Caco-2 (cell line): ENCODE measurements around the gene TM9SF4. TPM values are rescaled to one million over a fixed set of nuclear protein-coding genes. Genes with fewer than 3 reads are reported as not detected.
"Not testable (repeated sequence)": the region's sequence is repeated elsewhere in the genome, so short reads cannot be mapped to it uniquely, and the experiment has no call there.

Experiments used
- BruUV-seq: library from RNA; stranded (reverse); fragments of 400-500 nt; replicated peaks from 2 replicates; lab custom pipeline; 2021; lab: Mats Ljungman, UMichigan
- CTCF ChIA-PET: fragments of 300-600 bp; sonication (Branson Sonifier 250); formaldehyde crosslinking; loops from one replicate; lab custom pipeline; 2022; ENCODE audit warnings: antibody characterized with exemption; lab: Charles Lee
- POLR2A ChIA-PET: fragments of 300-600 bp; sonication (Branson Sonifier 250); formaldehyde crosslinking; loops from one replicate; lab custom pipeline; 2022; ENCODE audit warnings: antibody characterized with exemption; lab: Charles Lee
- DNase-seq, 2 experiments: peaks; one replicate each; pipeline versions ENCODE4 v3.0.0 to v3.0.0-alpha.2; 2020 to 2022
- H3K27me3 ChIP-seq: replicated peaks from 2 replicates; pipeline ENCODE4 v1.6.0; 2011; ENCODE audit warnings: low read length; ENCODE audit not compliant: control insufficient read depth, insufficient read depth
- H3K36me3 ChIP-seq: 2 replicates; pipeline ENCODE4 v1.5.1; 2011; ENCODE audit warnings: low read length; ENCODE audit not compliant: control insufficient read depth, insufficient read depth
- H3K4me1 ChIP-seq: fragments of 250-450 bp; sonication (Bioruptor Pico); 2 replicates; pipeline ENCODE4 v1.5.1; 2020; ENCODE audit warnings: mild to moderate bottlenecking
- H3K4me3 ChIP-seq: 2 replicates; pipeline ENCODE4 v1.5.1; 2011; ENCODE audit warnings: low read depth, mild to moderate bottlenecking, control low read depth, low read length
- H3K9me3 ChIP-seq: fragments of 250-450 bp; sonication (Bioruptor Pico); 2 replicates; pipeline ENCODE4 v1.5.1; 2020; ENCODE audit warnings: mild to moderate bottlenecking, moderate library complexity
- H3K27ac Mint-ChIP-seq: one replicate; pipeline ENCODE4 v1.8.0; 2022; ENCODE audit warnings: mixed read lengths; ENCODE audit not compliant: unreplicated experiment
- H3K27me3 Mint-ChIP-seq: one replicate; pipeline ENCODE4 v1.8.0; 2022; ENCODE audit warnings: mixed read lengths; ENCODE audit not compliant: insufficient read depth, unreplicated experiment
- H3K36me3 Mint-ChIP-seq: one replicate; pipeline ENCODE4 v1.8.0; 2022; ENCODE audit warnings: mild to moderate bottlenecking, mixed read lengths; ENCODE audit not compliant: insufficient read depth, unreplicated experiment
- H3K4me1 Mint-ChIP-seq: one replicate; pipeline ENCODE4 v1.8.0; 2022; ENCODE audit warnings: low read depth, mixed read lengths; ENCODE audit not compliant: unreplicated experiment
- H3K4me3 Mint-ChIP-seq: one replicate; pipeline ENCODE4 v1.8.0; 2022; ENCODE audit warnings: mild to moderate bottlenecking, moderate library complexity, mixed read lengths; ENCODE audit not compliant: unreplicated experiment
- H3K9me3 Mint-ChIP-seq: one replicate; pipeline ENCODE4 v1.8.0; 2022; ENCODE audit warnings: mixed read lengths; ENCODE audit not compliant: unreplicated experiment
- intact Hi-C: fragments of 100-400 bp; cut with micrococcal nuclease; formaldehyde crosslinking; loops from one replicate; pipeline ENCODE4 v1.10.0; 2022; ENCODE audit not compliant: unreplicated experiment
- total RNA-seq: library from RNA; stranded (reverse); gene quantifications from 2 replicates; pipeline ENCODE4 v1.2.3, GENCODE V29; 2022
- TF ChIP-seq, protein P1 (sequence below), 2 experiments: fragments of 200-600 bp in 1 of 2; IDR thresholded peaks; 1 replicate in 1 of 2; 2 replicates in 1 of 2; pipeline versions ENCODE4 v1.5.1 to v1.8.0; 2011 to 2022; ENCODE audit warnings: antibody characterized with exemption in 1 of 2, control low read depth in 1 of 2, inconsistent platforms in 1 of 2, low read depth in 1 of 2, low read length in 1 of 2, mild to moderate bottlenecking in 1 of 2, moderate library complexity in 1 of 2; ENCODE audit not compliant: insufficient read depth in 1 of 2, severe bottlenecking in 1 of 2, unreplicated experiment in 1 of 2

Gene TM9SF4
- total RNA-seq, 1 experiment from 2014 or later, result 138 TPM

DNA sequence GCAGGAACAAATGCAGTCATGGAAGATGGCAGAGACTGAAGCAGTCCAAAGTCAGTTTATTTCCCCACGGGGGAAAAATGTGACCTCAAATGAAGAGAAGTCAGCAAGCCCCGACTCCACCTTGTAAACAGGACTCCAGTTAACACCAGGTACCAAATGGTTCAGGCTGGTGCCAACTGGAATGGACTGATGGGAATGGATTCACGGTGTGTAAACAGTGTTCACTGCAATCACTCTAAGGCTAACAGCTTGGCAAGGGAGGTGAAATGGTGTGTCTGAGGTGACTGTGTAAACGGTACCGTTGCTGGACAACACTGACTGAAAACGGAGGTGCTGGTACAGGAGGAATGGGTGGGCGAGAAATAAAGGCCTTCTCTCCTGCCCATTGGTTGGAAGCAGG lies 86.1 kb downstream of the TM9SF4 start:
- H3K27ac Mint-ChIP-seq, result no peak overlapping the region
- no peaks in the 10 kb centered on the region for H3K4me1 Mint-ChIP-seq

DNA sequence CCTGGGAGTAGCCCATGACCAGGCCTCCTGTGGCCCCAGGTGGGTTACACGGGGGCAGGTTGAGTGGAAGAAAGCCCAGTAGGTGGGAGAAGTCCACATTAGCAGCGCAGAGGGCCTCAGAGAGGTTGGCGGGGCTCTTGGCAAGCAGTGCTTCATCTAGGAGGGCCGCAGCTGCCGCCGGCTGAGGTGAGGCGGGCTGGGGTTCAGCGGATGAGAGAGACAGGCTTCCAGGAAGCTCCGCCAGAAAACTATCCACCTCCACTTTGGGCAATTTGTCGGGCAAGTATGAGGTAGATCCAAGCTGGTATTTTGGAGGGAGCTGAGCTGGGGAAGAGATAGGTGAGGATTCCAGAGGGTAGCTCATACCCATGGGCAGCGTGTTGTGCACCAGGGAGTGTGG lies 87.1 kb downstream of the TM9SF4 start:
- H3K4me1 ChIP-seq, CTCF ChIA-PET, H3K9me3 ChIP-seq, H3K4me3 Mint-ChIP-seq, H3K27me3 Mint-ChIP-seq, H3K4me3 ChIP-seq, H3K27me3 ChIP-seq, DNase-seq, intact Hi-C loops, H3K9me3 Mint-ChIP-seq, H3K27ac Mint-ChIP-seq, POLR2A ChIA-PET, H3K4me1 Mint-ChIP-seq, BruUV-seq: not testable (repeated sequence)
- peaks cover 23% of the 10 kb centered on the region for H3K36me3 ChIP-seq
- peaks cover 98% of the 10 kb centered on the region for H3K36me3 Mint-ChIP-seq

More for the DNA sequence above, 86.1 kb downstream of the TM9SF4 start:
- no peaks in the 10 kb centered on the region for H3K9me3 ChIP-seq
- Mint-ChIP-seq H3K9me3 (no peaks in the 10 kb centered on the region), H3K27me3 (no peaks in the 10 kb centered on the region), H3K4me3 (no peak overlapping the region), H3K36me3 (peaks cover 96% of the 10 kb centered on the region)
- TF ChIP-seq, protein P1, sequence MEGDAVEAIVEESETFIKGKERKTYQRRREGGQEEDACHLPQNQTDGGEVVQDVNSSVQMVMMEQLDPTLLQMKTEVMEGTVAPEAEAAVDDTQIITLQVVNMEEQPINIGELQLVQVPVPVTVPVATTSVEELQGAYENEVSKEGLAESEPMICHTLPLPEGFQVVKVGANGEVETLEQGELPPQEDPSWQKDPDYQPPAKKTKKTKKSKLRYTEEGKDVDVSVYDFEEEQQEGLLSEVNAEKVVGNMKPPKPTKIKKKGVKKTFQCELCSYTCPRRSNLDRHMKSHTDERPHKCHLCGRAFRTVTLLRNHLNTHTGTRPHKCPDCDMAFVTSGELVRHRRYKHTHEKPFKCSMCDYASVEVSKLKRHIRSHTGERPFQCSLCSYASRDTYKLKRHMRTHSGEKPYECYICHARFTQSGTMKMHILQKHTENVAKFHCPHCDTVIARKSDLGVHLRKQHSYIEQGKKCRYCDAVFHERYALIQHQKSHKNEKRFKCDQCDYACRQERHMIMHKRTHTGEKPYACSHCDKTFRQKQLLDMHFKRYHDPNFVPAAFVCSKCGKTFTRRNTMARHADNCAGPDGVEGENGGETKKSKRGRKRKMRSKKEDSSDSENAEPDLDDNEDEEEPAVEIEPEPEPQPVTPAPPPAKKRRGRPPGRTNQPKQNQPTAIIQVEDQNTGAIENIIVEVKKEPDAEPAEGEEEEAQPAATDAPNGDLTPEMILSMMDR (IDR thresholded peaks at IDR 0.05; ENCODE audit: insufficient read depth in 1 of 2, low read depth in 1 of 2, low read length in 1 of 2, severe bottlenecking in 1 of 2, unreplicated experiment in 1 of 2), result no peak
- BruUV-seq, result no TSS peak
- POLR2A ChIA-PET, result no interaction called here
- no peak for DNase-seq
- peaks cover 20% of the 10 kb centered on the region for H3K36me3 ChIP-seq
- CTCF ChIA-PET, result no interaction called here
- H3K27me3 ChIP-seq, result no peaks in the 10 kb centered on the region
- no peak overlapping the region for H3K4me3 ChIP-seq
- no peaks in the 10 kb centered on the region; the same call in 1 of the 2 replicates for H3K4me1 ChIP-seq
- intact Hi-C loops, result no loop called here

DNA sequence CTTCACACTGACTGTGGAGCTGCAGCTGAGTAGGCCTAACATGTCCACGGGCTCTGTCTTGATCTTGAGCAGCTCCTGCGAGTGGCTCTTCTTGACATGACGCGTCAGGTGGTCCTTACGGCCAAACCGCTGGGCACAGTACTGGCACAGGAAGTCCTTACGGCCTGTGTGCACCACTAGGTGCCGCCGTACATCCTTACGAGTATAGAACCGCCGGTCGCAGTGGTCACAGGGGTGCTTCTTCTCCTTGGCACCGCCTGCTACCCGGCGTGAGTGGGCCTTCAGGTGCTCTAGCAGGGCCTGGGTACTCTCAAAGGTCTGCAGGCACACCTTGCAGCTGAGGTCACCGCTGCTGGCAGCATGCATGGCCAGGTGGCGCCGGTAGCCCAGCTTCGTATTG lies 87.6 kb downstream of the TM9SF4 start:
- H3K4me3 Mint-ChIP-seq, H3K4me1 Mint-ChIP-seq, H3K27me3 Mint-ChIP-seq, H3K27me3 ChIP-seq, H3K4me3 ChIP-seq, BruUV-seq, H3K9me3 ChIP-seq, intact Hi-C loops, CTCF ChIA-PET, H3K4me1 ChIP-seq, H3K27ac Mint-ChIP-seq, POLR2A ChIA-PET, H3K9me3 Mint-ChIP-seq, DNase-seq: not testable (repeated sequence)
- H3K36me3 ChIP-seq, result peaks cover 26% of the 10 kb centered on the region
- peaks cover 98% of the 10 kb centered on the region for H3K36me3 Mint-ChIP-seq
- TF ChIP-seq, protein P1 (IDR thresholded peaks at IDR 0.05; ENCODE audit: insufficient read depth in 1 of 2, low read depth in 1 of 2, low read length in 1 of 2, severe bottlenecking in 1 of 2, unreplicated experiment in 1 of 2), result peak; percentile 8 to 10

DNA sequence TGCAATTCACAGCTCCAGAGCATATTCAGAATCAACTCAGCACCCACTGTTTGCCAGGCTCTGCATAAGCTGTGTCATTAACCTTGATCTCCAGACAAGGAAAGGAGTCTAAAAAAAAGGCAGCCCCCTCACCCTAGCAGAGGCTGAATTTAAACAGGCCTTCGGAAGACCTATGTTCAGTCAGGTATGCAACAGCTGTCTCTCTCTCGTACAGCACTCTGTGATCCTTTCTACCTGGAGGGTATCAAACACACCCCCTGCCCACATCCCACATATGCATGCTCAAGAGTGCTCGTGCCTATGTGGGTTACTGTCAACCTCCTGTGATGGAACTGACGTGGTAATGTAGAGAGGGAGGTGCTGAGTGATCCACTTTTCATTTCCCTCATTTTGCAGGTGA lies 89.5 kb downstream of the TM9SF4 start:
- TF ChIP-seq, protein P1 (IDR thresholded peaks at IDR 0.05; ENCODE audit: insufficient read depth in 1 of 2, low read depth in 1 of 2, low read length in 1 of 2, severe bottlenecking in 1 of 2, unreplicated experiment in 1 of 2), result no peak
- Mint-ChIP-seq H3K9me3 (no peaks in the 10 kb centered on the region), H3K27ac (no peak overlapping the region), H3K36me3 (peaks cover 97% of the 10 kb centered on the region), H3K27me3 (no peaks in the 10 kb centered on the region), H3K4me3 (no peak overlapping the region), H3K4me1 (peaks cover 17% of the 10 kb centered on the region)
- H3K4me1 ChIP-seq, result peaks cover 11% of the 10 kb centered on the region; the same call in 1 of the 2 replicates
- no peaks in the 10 kb centered on the region for H3K27me3 ChIP-seq
- CTCF ChIA-PET, result no interaction called here
- no TSS peak for BruUV-seq
- POLR2A ChIA-PET, result interaction anchor here (1.5 kb wide), 1 partner anchor 28 kb away, joined by 3 read pairs; no protein-coding TSS in a partner anchor
- DNase-seq, result no peak
- intact Hi-C loops, result no loop called here
- H3K4me3 ChIP-seq, result no peak overlapping the region
- H3K9me3 ChIP-seq, result no peaks in the 10 kb centered on the region
- peaks cover 24% of the 10 kb centered on the region for H3K36me3 ChIP-seq
